SK-N-SH (cell line): ENCODE data around the gene XKR7. TPM values are rescaled to one million over a fixed set of nuclear protein-coding genes. Genes with fewer than 3 reads are reported as not detected.

Experiments
- CTCF ChIA-PET: fragments of 300-600, 350-600 bp; formaldehyde crosslinking; extraction: SDS; loops from one replicate; lab custom pipeline; 2021; lab: Yijun Ruan, JAX
- POLR2A ChIA-PET: fragments of 350-600 bp; sonication (Branson Sonifier 250); formaldehyde crosslinking; extraction: SDS; loops from one replicate; lab custom pipeline; 2020; ENCODE audit warnings: antibody characterized with exemption, inconsistent platforms; lab: Yijun Ruan, JAX
- DNase-seq: peaks from one replicate; pipeline ENCODE4 v3.0.0; 2012
- H2AFZ ChIP-seq: fragments of 200-600 bp; sonication (generic); 2 replicates; pipeline ENCODE4 v1.8.1; 2016; ENCODE audit warnings: antibody characterized with exemption, mild to moderate bottlenecking, low read depth
- H3F3A ChIP-seq: fragments of 200-600 bp; sonication (generic); replicated peaks from 2 replicates; pipeline ENCODE3; 2016; ENCODE audit warnings: antibody characterized with exemption, mild to moderate bottlenecking; ENCODE audit not compliant: insufficient read depth
- H3K27ac ChIP-seq, 2 experiments: fragments of 200-500 bp in 1 of 2; fragments of 200-600 bp in 1 of 2; sonication (Bioruptor generic) in 1 of 2; sonication (generic), shearing (Covaris generic) in 1 of 2; 2 replicates each; pipeline versions ENCODE4 v1.5.1 to v1.6.1; 2014 to 2016; ENCODE audit warnings: low read depth in 2 of 2, inconsistent platforms in 1 of 2, low read length in 1 of 2, mild to moderate bottlenecking in 1 of 2, mixed read lengths in 1 of 2
- H3K27me3 ChIP-seq: fragments of 200-600 bp; sonication (generic), shearing (Covaris generic); 2 replicates; pipeline ENCODE4 v1.6.1; 2016; ENCODE audit warnings: mixed run types; ENCODE audit not compliant: insufficient read depth
- H3K36me3 ChIP-seq, 2 experiments: fragments of 200-500 bp in 1 of 2; fragments of 200-600 bp in 1 of 2; sonication (Bioruptor generic) in 1 of 2; sonication (generic) in 1 of 2; replicated peaks in 1 of 2; 2 replicates each; pipeline versions ENCODE3 to v1.5.1; 2014 to 2016; ENCODE audit warnings: low read length in 1 of 2, mild to moderate bottlenecking in 1 of 2; ENCODE audit not compliant: insufficient read depth in 2 of 2, control insufficient read depth in 1 of 2
- H3K4me1 ChIP-seq, 2 experiments: fragments of 200-500 bp in 1 of 2; fragments of 200-600 bp in 1 of 2; sonication (Bioruptor generic) in 1 of 2; sonication (generic), shearing (Covaris generic) in 1 of 2; 2 replicates each; pipeline versions ENCODE4 v1.5.1 to v1.6.1; 2014 to 2016; ENCODE audit warnings: low read depth in 1 of 2, low read length in 1 of 2, mixed run types in 1 of 2; ENCODE audit not compliant: insufficient read depth in 2 of 2, control insufficient read depth in 1 of 2
- H3K4me2 ChIP-seq: fragments of 200-600 bp; sonication (generic), shearing (Covaris generic); 2 replicates; pipeline ENCODE4 v1.6.1; 2017; ENCODE audit warnings: mixed run types
- H3K4me3 ChIP-seq, 2 experiments: fragments of 200-500 bp in 1 of 2; fragments of 200-600 bp in 1 of 2; sonication (Bioruptor generic) in 1 of 2; sonication (generic), shearing (Covaris generic) in 1 of 2; 2 replicates each; pipeline versions ENCODE4 v1.5.1 to v1.8.1; 2014 to 2016; ENCODE audit warnings: low read depth in 2 of 2, inconsistent platforms in 1 of 2, low read length in 1 of 2, mild to moderate bottlenecking in 1 of 2, mixed read lengths in 1 of 2, moderate library complexity in 1 of 2
- H3K79me2 ChIP-seq: fragments of 200-600 bp; sonication (generic); 2 replicates; pipeline ENCODE4 v1.8.1; 2017; ENCODE audit warnings: mild to moderate bottlenecking; ENCODE audit not compliant: insufficient read depth
- H3K9ac ChIP-seq: fragments of 200-600 bp; sonication (generic); 2 replicates; pipeline ENCODE4 v1.6.1; 2017; ENCODE audit warnings: mixed run types
- H3K9me2 ChIP-seq: fragments of 200-600 bp; sonication (generic); 2 replicates; pipeline ENCODE4 v1.6.1; 2017; ENCODE audit warnings: mixed run types
- H3K9me3 ChIP-seq: fragments of 200-600 bp; sonication (generic); 2 replicates; pipeline ENCODE4 v1.6.1; 2017; ENCODE audit warnings: mixed run types, mild to moderate bottlenecking, moderate library complexity
- H4K20me1 ChIP-seq: fragments of 200-600 bp; sonication (generic); 2 replicates; pipeline ENCODE4 v1.6.1; 2017; ENCODE audit warnings: mild to moderate bottlenecking, mixed run types; ENCODE audit not compliant: insufficient read depth
- ELF1 ChIP-seq: IDR thresholded peaks from 2 replicates; pipeline ENCODE4 v1.4.0; 2012
- GATA2 ChIP-seq: sonication (generic); formaldehyde crosslinking; IDR thresholded peaks from 2 replicates; pipeline ENCODE4 v1.5.0; 2020; ENCODE audit warnings: mild to moderate bottlenecking, missing genetic modification reagents
- MXI1 ChIP-seq: IDR thresholded peaks from 2 replicates; pipeline ENCODE4 v1.6.1; 2012; ENCODE audit warnings: mild to moderate bottlenecking, low read depth, low read length, improper control_type of control experiment
- POLR2AphosphoS5 ChIP-seq: IDR thresholded peaks from 2 replicates; pipeline ENCODE4 v1.6.1; 2012; ENCODE audit warnings: low read depth, low read length
- USF1 ChIP-seq: IDR thresholded peaks from 2 replicates; pipeline ENCODE4 v1.4.0; 2012; ENCODE audit warnings: low read depth, borderline replicate concordance
- WGBS: methylation state at CpG from one replicate; pipeline ENCODE4 v1.1.6; 2017; ENCODE audit warnings: low lambda C conversion rate; 5-methylcytosine and 5-hydroxymethylcytosine counted together
- polyA plus RNA-seq, 3 experiments: library from polyadenylated mRNA; depleted of rRNA; stranded (reverse); fragments of >200 nt; gene quantifications; 2 replicates each; pipeline ENCODE4 v1.2.3, GENCODE V29; 2012
- TF ChIP-seq, protein P1 (sequence below): IDR thresholded peaks from 2 replicates; pipeline ENCODE4; 2012

Gene XKR7
- polyA plus RNA-seq, 1 of the 3 experiments (the other 2 are of a cell fraction) = 0.02 TPM

GRCh38 chr20:32018269-32019155 lies 50.6 kb downstream of the XKR7 start:
- Histone ChIP-seq H3K9ac (no peak overlapping the region), H3K27ac (no peak overlapping the region), H3K4me3 (peak overlapping the region; percentile 46 to 54), H3K79me2 (no peaks in the 10 kb centered on the region), H3K36me3 (no peaks in the 10 kb centered on the region), H3K27me3 (peaks cover 61% of the 10 kb centered on the region), H3K4me1 (peaks cover 0 to 13% of the 10 kb centered on the region in 2 experiments; a peak in 1 of 4 replicates), H3K4me2 (peak overlapping the region; percentile 47; the same call in 1 of the 2 replicates), H2AFZ (peak overlapping the region; percentile 35; the same call in 1 of the 2 replicates), H3K9me2 (no peaks in the 10 kb centered on the region), H4K20me1 (no peaks in the 10 kb centered on the region), H3F3A (peaks cover 8% of the 10 kb centered on the region), H3K9me3 (no peaks in the 10 kb centered on the region)
- TF ChIP-seq MXI1 (peak; percentile 36; the same call in 1 of the 2 replicates), ELF1 (no peak)
- POLR2A ChIA-PET = interaction anchor here (1.2 kb wide), 1 partner anchor 10 kb away, joined by 3 read pairs; no protein-coding TSS in a partner anchor
- WGBS = 1% methylated on average over 23 of the region's 67 CpGs
- DNase-seq = peak; percentile 96
- CTCF ChIA-PET = interaction anchor here (0.7 to 5.0 kb wide), 12 partner anchors 12 to 195 kb away, joined by 3 to 74 read pairs (median 5); no protein-coding TSS in a partner anchor

GRCh38 chr20:32019156-32019510 lies 51.2 kb downstream of the XKR7 start:
- Histone ChIP-seq H2AFZ (no peak overlapping the region), H3K4me1 (peaks cover 0 to 13% of the 10 kb centered on the region in 2 experiments; a peak in 1 of 4 replicates), H3K27ac (no peak overlapping the region), H3K4me3 (peak overlapping the region in 1 of 2 experiments; percentile 46; a peak in 1 of 4 replicates), H3K36me3 (no peaks in the 10 kb centered on the region), H3K4me2 (no peak overlapping the region), H3K79me2 (no peaks in the 10 kb centered on the region), H3K9ac (no peak overlapping the region), H3K27me3 (peaks cover 65% of the 10 kb centered on the region), H4K20me1 (no peaks in the 10 kb centered on the region), H3F3A (peaks cover 8% of the 10 kb centered on the region), H3K9me2 (no peaks in the 10 kb centered on the region), H3K9me3 (no peaks in the 10 kb centered on the region)
- no peak for TF ChIP-seq USF1
- DNase-seq = peak; percentile 84
- ChIA-PET CTCF (interaction anchor here (0.6 to 5.0 kb wide), 10 partner anchors 11 to 195 kb away, joined by 3 to 74 read pairs (median 4); no protein-coding TSS in a partner anchor), POLR2A (interaction anchor here (1.9 kb wide), 1 partner anchor 10 kb away, joined by 5 read pairs; no protein-coding TSS in a partner anchor)
- WGBS = 0% methylated on average over 5 of the region's 42 CpGs

DNA sequence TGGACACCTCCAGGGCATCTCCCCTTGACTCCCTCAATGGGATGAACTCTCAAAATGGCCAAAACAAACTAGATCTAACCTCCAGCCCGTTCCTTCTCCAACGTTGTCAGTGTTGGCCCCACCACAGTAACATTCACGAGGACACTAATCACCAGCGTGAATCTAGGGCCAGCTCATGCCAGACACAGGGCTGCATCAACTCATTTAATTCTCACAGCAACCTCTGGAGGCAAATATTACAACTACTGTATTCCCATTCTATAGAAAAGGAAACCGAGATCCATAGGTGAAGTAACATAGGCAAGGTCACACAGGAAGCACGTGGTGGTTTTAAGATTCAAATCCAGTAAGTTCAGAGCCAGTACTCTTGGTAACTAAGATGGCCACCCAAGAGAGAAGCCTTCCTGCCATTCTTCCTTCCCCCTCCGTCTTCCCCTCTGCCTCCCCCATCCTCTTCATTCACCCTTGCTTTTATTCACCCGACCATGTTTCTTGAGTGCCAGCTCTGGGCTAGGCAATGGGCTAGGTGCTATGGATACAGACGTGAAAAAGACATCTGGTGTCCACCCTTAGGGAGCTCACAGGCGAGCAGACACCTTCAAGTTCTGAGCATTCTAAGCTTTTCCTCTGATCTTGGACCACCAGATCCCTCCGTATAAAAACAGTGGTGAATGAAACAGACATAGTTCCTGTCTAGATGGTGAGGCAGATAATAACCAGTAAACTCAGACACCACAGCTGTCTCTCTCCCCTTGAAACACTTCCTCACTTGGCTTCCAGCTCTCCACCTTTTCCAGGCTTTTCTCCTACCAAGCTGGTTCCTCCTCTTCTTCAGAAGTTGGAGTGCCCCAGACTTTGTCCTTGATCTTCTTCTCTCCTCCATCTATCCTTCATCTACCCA lies 51.9 kb downstream of the XKR7 start:
- H3K27me3 ChIP-seq = peaks cover 69% of the 10 kb centered on the region
- H3K9me2 ChIP-seq = no peaks in the 10 kb centered on the region
- peak overlapping the region in 1 of 2 experiments; percentile 46; a peak in 1 of 4 replicates for H3K4me3 ChIP-seq
- WGBS = 28% methylated on average over 11 of the region's 11 CpGs
- H3K27ac ChIP-seq = no peak overlapping the region
- H4K20me1 ChIP-seq = no peaks in the 10 kb centered on the region
- H3K4me1 ChIP-seq = peaks cover 0 to 13% of the 10 kb centered on the region in 2 experiments; a peak in 1 of 4 replicates
- H3K79me2 ChIP-seq = no peaks in the 10 kb centered on the region
- ChIA-PET POLR2A (interaction anchor here (0.6 to 1.9 kb wide), 2 partner anchors 9 to 269 kb away, joined by 3 to 5 read pairs; no protein-coding TSS in a partner anchor), CTCF (interaction anchor here (0.6 to 5.0 kb wide), 15 partner anchors 10 to 333 kb away, joined by 3 to 74 read pairs (median 4); no protein-coding TSS in a partner anchor)
- H3K9me3 ChIP-seq = no peaks in the 10 kb centered on the region
- TF ChIP-seq GATA2 (CRISPR knock-in tag) = peak; percentile 20; the same call in 1 of the 2 replicates
- TF ChIP-seq, protein P1, sequence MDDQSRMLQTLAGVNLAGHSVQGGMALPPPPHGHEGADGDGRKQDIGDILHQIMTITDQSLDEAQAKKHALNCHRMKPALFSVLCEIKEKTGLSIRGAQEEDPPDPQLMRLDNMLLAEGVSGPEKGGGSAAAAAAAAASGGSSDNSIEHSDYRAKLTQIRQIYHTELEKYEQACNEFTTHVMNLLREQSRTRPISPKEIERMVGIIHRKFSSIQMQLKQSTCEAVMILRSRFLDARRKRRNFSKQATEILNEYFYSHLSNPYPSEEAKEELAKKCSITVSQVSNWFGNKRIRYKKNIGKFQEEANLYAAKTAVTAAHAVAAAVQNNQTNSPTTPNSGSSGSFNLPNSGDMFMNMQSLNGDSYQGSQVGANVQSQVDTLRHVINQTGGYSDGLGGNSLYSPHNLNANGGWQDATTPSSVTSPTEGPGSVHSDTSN = no peak
- TF ChIP-seq POLR2AphosphoS5 = no peak
- H3F3A ChIP-seq = peaks cover 8% of the 10 kb centered on the region
- H3K9ac ChIP-seq = no peak overlapping the region
- H3K36me3 ChIP-seq = no peaks in the 10 kb centered on the region
- peak overlapping the region; percentile 15; the same call in 1 of the 2 replicates for H3K4me2 ChIP-seq
- no peak overlapping the region for H2AFZ ChIP-seq
- no peak for DNase-seq
